ENCODE data around the gene PCK2. TPM values are rescaled to one million over a fixed set of nuclear protein-coding genes. Genes with fewer than 3 reads are reported as not detected.

The PCK2 gene
- total RNA-seq, 2 donors from 2014 or later = 31.4 to 57.6 TPM

DNA sequence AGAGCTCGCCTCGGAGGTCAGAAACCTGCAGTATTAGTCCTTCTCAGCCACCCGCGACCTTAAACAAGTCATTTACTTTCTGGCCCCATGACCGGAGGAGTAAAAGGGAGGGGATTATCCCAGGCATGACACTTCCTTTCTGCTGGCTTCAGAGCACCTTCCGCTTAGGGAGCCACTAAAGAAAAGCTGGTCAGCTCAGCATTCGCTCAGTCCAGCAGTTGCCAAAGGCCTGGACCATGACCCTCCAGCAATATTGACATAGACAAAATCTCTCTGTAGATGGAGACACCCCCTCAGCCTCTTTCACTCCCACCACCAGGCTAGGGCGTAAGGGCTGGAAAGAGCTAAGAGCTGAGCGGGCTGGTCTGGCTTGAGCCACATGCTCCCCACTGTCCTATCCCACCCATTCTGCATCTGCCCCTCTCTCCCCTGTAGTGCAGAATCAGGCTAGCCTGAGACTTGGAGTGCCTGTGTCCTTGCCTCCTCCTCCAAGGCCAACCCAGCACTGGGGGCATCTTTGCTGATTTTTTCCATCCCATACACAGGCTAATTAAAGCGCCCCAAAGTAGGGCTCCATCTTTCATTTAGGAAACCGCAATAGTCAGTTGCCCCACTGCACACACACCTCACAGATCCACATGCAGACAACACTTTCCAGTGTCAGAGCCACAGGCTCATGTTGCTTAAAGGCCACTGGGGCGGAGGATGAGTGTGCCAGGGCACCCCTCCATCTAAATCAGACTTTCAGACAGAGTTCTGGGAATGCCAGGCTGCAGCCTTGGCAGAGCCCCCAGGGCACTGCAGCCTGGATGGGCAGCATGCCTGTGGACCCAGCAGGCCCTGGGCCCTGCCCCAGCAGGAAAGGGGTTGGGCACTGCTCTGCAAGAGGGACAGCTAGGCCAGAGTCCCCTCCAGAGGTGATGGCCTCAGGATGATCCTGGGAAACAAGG, 26.7 kb upstream of the PCK2 start:
- no peak overlapping the region for H3K4me3 Mint-ChIP-seq
- H3K4me1 Mint-ChIP-seq = peaks cover 11% of the 10 kb centered on the region
- H3K36me3 Mint-ChIP-seq (ENCODE audit: low read depth) = no peaks in the 10 kb centered on the region
- H3K27ac Mint-ChIP-seq = no peak overlapping the region
- H3K9me3 Mint-ChIP-seq = no peaks in the 10 kb centered on the region
- peaks cover 10% of the 10 kb centered on the region for H3K27me3 Mint-ChIP-seq
- ATAC-seq (replicated peaks) = no peak

DNA sequence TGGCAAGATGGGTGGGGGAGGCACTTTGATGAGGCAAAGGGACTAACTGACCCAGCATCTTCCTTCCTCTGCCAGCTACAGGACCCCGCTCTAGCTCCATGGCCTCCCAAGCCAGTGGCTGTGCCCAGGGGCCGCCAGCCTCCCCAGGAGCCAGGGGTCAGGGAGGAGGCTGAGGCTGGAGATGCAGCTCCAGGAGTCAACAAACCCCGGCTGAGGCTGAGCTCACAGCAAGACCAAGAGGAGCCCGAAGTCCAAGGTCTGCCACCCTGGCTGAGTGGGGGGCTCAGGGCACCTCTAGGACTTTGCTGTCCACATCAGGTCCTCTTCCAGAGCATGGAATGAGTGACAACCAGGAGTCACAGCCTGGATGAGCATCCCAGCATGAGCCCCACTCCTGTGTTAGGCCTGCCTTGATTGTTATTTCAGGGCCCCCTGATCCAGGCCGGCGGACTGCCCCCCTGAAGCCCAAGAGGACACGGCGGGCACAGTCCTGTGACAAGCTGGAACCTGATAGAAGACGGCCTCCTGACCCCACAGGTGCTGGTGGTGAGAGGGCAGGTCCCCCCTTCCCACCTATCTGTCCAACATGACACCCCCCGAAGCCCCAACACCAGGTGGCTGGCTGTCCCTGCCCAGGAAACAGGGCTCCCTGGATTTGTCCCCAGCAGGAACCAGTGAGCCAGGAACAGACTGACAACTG, 25.2 kb upstream of the PCK2 start:
- H3K9me3 Mint-ChIP-seq = no peaks in the 10 kb centered on the region
- H3K27me3 Mint-ChIP-seq = peaks cover 10% of the 10 kb centered on the region

DNA sequence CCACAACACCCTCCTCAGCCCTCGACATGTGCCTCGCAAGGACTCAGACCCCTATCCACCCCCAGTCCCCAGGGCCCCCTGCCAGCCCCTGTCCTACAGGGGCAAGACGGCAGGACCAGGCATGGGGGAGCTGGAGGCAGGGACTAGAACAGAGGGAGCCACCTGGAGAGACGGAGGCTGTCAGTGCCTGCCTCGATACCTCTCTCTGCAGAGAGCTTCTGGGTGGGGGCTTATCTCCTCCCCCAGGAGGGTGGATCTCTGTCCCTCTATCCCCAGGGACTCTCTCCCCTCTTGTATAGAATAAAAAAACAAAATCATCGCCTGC, 24.7 kb upstream of the PCK2 start:
- H3K4me3 Mint-ChIP-seq = no peak overlapping the region
- ATAC-seq (replicated peaks) = no peak
- peaks cover 11% of the 10 kb centered on the region for H3K4me1 Mint-ChIP-seq
- H3K36me3 Mint-ChIP-seq (ENCODE audit: low read depth) = no peaks in the 10 kb centered on the region
- peaks cover 10% of the 10 kb centered on the region for H3K27me3 Mint-ChIP-seq
- H3K27ac Mint-ChIP-seq = no peak overlapping the region
- no peaks in the 10 kb centered on the region for H3K9me3 Mint-ChIP-seq

More for the DNA sequence above, 25.2 kb upstream of the PCK2 start:
- no peaks in the 10 kb centered on the region for H3K36me3 Mint-ChIP-seq (ENCODE audit: low read depth)
- no peak overlapping the region for H3K4me3 Mint-ChIP-seq
- no peak overlapping the region for H3K27ac Mint-ChIP-seq
- ATAC-seq (replicated peaks) = no peak
- H3K4me1 Mint-ChIP-seq = peaks cover 11% of the 10 kb centered on the region

DNA sequence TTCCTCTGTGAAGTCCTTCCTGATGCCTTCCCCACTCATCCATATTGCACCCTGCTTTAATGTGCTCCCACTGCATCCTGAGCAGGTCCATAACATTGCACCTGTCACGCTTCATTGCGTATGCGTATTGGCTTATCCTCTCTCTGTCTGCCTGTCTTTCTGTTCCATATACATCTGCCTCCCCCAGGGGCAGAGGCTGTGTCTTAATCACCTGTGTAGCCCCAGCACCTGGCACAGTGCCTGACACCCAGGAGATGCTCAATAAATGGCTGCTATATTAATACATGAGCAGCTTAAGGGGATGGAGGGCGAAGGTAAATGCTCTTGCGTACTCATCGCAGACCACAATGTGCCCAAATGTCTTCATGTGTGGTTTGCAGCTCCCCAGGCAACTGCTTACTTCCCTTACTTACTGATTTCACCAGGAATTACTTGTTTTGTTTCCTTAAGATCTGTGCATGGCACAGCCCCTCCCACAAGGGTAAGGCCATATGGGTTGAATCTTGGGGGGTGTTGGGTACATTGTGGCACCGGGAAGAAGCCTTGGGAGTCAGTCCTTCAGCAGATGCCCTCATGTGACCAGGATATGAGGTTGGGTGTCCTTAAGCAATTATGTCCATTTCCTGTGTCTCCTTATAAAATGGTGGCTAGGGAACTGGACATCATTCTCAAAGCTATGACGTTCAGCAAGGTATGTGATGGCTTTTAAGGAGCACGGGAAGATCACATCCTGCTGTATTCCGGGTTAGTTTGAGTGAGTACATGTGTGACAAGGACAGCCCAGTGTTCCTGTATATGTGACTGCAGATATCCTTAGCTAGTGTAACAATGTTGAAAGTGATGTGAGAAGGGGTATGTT, 23.6 kb upstream of the PCK2 start:
- H3K27ac Mint-ChIP-seq = peak overlapping the region; percentile 47
- peak overlapping the region; percentile 7 for H3K4me3 Mint-ChIP-seq
- H3K9me3 Mint-ChIP-seq = no peaks in the 10 kb centered on the region
- peaks cover 11% of the 10 kb centered on the region for H3K4me1 Mint-ChIP-seq
- ATAC-seq (replicated peaks) = no peak
- H3K36me3 Mint-ChIP-seq (ENCODE audit: low read depth) = no peaks in the 10 kb centered on the region
- H3K27me3 Mint-ChIP-seq = peaks cover 10% of the 10 kb centered on the region

DNA sequence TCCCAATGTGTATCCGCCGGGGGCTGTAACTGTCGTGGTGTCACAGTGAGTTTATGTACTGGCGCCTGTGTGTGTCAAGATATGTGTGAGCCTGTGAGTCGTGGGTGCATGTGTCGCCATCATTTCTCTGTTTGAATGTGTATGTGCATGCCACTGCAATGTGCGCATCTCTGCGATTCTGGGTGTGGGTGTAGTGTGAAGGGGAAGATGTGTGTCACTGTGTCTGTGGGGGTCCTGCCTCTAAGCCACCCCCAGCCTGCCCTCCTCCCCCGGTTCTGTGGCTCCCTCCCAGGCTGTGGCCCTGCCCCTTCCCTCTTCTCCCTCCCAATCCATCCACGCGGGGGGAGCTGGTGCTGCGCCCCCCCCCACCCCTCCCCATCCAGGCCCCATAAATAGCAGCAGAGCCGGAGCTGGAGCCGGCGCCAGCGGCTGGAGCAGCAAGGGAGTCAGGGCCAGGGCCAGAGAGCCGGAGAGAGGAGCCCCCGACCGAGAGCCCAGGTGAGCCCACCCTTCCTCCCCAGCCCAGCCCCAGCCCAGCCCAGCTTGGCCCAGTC, 22.9 kb upstream of the PCK2 start, which contains the start of gene CPNE6:
Gene CPNE6, plus strand, starts transcription at position 419 of the 554 bp plus-strand sequence. CDS start 1,375 bp downstream, outside the sequence.
- Mint-ChIP-seq H3K4me3 (peak within 1 kb of the TSS; percentile 7), H3K9me3 (no peaks in the 10 kb centered on the region), H3K4me1 (peaks cover 11% of the 10 kb centered on the region), H3K27ac (peak within 1 kb of the TSS; percentile 47), H3K36me3 (ENCODE audit: low read depth) (no peaks in the 10 kb centered on the region), H3K27me3 (peaks cover 10% of the 10 kb centered on the region)
- ATAC-seq (replicated peaks) = peak; percentile 92

DNA sequence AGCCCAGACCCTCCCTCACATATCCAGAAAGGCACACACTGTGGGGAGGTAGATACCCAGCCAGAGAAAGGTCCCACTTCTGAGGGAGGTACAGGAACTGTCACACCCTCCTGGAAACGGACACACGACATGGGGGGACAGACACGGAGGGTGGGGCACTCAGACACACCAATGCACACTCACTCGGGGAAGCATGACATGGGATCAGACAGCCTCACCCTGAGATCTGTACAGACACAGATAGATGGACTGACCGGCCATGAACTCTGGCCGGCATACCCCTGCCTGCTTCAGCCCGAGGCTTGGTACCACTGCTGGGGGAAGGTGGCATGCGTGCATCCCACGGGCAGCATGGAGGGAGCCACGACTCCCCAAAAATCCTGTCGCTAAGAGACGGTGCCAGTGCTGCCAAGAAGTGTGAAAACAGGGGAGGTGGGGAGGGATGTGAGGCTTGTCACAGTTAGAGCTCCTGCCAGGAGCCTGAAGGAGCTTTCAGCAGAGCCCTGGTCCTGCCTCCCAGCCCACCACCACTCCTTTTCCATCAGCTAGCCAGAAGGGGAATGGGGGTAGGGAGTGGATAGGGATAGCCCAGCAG, 22.2 kb upstream of the PCK2 start:
- H3K4me3 Mint-ChIP-seq = no peak overlapping the region
- H3K4me1 Mint-ChIP-seq = peaks cover 11% of the 10 kb centered on the region
- H3K27ac Mint-ChIP-seq = no peak overlapping the region
- H3K27me3 Mint-ChIP-seq = peaks cover 10% of the 10 kb centered on the region
- no peaks in the 10 kb centered on the region for H3K36me3 Mint-ChIP-seq (ENCODE audit: low read depth)
- H3K9me3 Mint-ChIP-seq = no peaks in the 10 kb centered on the region
- ATAC-seq (replicated peaks) = no peak

DNA sequence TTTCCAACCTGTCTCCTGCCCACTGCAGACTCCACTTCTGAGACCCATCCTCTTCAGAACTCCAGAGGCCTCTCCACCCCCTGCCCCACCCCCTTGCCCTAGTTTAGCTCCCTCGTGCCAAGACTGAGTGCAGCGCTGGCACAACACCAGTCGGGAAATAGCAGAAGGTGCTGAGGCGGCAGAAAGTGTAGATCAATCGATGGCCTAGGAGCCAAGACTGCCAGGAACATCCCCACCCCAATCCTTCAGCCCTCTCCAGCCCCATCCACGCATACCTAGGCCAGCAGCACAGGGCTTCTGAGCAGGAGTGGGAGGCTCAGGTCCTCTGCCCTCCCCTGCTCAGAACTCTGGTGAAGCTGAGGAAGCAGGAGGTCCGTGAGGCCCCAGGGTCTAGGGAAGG, 21.7 kb upstream of the PCK2 start:
- Mint-ChIP-seq H3K27ac (no peak overlapping the region), H3K27me3 (peaks cover 10% of the 10 kb centered on the region), H3K36me3 (ENCODE audit: low read depth) (no peaks in the 10 kb centered on the region), H3K9me3 (no peaks in the 10 kb centered on the region), H3K4me1 (peaks cover 11% of the 10 kb centered on the region), H3K4me3 (no peak overlapping the region)
- no peak for ATAC-seq (replicated peaks)

DNA sequence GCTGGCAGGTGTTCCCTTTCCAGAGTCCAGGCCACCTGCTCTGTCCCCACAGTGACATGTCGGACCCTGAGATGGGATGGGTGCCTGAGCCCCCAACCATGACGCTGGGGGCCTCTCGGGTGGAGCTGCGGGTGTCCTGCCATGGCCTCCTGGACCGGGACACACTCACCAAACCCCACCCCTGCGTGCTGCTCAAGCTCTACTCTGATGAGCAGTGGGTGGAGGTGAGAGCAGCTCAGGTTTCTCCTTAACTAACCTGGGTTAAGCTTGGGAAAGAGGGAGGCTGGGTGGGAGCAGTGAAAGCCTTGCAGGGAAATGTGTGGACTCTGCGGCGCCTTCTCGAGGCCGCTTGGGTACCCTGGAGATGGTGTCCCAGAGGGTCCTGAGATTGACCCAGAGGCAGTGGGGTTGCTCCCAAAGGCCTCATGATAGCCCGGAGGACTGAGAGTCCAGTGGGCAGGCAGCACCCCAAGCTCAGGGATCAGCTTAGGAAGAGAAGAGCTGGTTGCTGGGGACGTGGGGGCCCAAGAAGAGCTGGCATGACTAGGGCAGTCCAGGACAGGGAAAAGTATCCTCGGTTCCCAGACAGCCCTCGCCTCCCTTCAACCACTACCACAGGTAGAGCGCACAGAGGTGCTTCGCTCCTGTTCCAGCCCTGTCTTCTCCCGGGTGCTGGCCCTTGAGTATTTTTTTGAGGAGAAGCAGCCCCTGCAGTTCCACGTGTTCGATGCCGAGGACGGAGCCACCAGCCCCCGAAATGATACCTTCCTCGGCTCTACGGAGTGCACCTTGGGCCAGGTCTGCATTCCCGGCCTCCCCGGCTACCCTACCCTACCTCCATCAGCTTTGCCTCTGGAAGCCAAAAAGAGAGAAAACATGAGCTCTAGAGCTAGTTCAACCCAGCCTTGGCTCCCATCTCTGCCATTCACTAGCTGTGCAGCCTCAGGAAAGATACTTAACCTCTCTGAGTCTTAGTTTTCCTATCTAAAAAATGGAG, 20.9 kb upstream of the PCK2 start:
- ATAC-seq (replicated peaks) = no peak
- Mint-ChIP-seq H3K27me3 (peaks cover 10% of the 10 kb centered on the region), H3K27ac (no peak overlapping the region), H3K4me3 (no peak overlapping the region), H3K36me3 (ENCODE audit: low read depth) (no peaks in the 10 kb centered on the region), H3K4me1 (peaks cover 11% of the 10 kb centered on the region), H3K9me3 (no peaks in the 10 kb centered on the region)

DNA sequence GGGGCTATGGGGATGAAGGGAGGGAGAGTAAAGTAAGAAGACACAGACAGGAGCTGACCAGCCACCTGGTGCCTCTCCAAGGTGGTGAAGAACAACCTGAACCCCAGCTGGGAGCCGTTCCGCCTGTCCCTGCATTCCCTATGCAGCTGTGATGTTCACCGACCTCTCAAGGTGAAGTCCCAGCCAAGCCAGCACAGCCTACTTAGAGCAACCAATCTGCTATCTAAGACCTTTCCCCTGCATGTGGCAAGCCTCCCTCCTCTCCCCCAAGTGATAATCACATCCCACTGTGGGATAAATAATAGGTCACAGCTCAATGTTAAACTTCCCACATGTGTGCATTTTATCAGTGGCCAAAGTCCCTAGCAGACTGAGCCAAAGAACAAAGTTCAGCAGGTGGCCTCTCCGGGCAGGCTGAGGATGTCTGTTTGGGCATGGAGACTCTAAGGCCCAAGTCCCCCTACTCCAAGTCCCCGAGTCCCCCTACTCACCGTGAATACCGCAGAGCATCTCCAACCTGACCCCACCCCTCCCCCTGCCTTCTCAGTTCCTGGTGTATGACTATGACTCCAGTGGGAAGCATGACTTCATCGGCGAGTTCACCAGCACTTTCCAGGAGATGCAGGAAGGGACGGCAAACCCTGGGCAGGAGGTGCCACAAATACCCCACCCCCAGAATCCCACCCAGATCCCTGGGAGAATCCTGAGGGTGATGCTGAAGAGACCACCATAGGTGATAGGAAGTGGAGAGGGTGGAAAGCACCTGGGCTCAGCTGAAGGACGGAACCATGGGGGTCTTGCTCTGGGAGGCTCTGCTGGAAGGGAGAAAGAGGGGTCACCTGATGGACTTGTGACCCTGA, 19.3 kb upstream of the PCK2 start:
- Mint-ChIP-seq H3K27ac (no peak overlapping the region), H3K4me3 (no peak overlapping the region), H3K9me3 (no peaks in the 10 kb centered on the region), H3K36me3 (ENCODE audit: low read depth) (no peaks in the 10 kb centered on the region), H3K27me3 (peaks cover 5% of the 10 kb centered on the region), H3K4me1 (peaks cover 15% of the 10 kb centered on the region)
- ATAC-seq (replicated peaks) = no peak

DNA sequence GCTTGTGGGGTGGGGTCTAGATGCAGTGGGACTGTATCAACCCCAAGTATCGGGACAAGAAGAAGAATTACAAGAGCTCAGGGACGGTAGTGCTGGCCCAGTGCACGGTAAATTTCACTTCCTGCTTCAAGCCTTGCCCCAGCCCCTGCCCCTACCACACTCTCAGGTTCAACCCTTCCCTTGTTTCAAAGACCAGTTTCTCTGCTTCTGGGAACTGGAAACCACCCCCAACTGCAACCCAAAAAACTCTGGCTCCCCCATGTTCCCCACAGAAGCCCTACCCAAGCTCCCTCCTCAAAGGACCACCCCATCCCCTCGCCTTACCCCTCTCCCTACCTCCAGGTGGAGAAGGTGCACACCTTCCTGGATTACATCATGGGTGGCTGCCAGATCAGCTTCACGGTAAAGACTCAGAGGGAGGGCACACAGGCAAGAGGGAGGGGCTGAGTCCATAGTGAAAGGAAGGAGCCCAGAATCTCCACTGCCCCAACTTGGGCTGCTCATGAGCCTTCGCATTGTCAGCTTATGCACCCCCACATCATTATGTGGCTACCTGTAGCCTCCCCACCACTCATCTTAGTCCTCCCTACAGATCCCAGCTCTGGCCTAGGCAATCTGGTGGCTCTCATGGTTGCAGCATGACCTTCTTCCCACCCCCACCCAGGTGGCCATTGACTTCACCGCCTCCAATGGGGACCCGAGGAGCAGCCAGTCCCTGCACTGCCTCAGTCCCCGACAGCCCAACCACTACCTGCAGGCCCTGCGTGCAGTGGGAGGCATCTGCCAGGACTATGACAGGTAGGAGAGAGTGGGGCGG, 18.4 kb upstream of the PCK2 start:
- Mint-ChIP-seq H3K4me3 (no peak overlapping the region), H3K9me3 (no peaks in the 10 kb centered on the region), H3K27me3 (peaks cover 5% of the 10 kb centered on the region), H3K4me1 (peaks cover 10% of the 10 kb centered on the region), H3K36me3 (ENCODE audit: low read depth) (no peaks in the 10 kb centered on the region), H3K27ac (peak overlapping the region; percentile 59)
- ATAC-seq (replicated peaks) = no peak

DNA sequence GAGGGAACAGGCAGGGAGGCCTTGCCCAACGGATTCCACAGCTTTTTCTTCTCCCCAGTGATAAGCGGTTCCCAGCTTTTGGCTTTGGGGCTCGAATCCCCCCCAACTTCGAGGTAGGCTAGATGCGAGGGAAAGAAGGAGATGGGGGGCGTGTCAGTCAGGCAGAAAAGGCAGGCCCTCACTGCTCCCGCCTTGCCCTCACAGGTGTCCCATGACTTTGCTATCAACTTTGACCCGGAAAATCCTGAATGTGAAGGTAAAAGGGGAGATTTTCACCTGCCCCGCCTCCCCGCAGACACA, 17.9 kb upstream of the PCK2 start:
- peaks cover 5% of the 10 kb centered on the region for H3K4me1 Mint-ChIP-seq
- H3K27ac Mint-ChIP-seq = peak overlapping the region; percentile 59
- ATAC-seq (replicated peaks) = no peak
- no peaks in the 10 kb centered on the region for H3K36me3 Mint-ChIP-seq (ENCODE audit: low read depth)
- no peak overlapping the region for H3K4me3 Mint-ChIP-seq
- no peaks in the 10 kb centered on the region for H3K27me3 Mint-ChIP-seq
- no peaks in the 10 kb centered on the region for H3K9me3 Mint-ChIP-seq

DNA sequence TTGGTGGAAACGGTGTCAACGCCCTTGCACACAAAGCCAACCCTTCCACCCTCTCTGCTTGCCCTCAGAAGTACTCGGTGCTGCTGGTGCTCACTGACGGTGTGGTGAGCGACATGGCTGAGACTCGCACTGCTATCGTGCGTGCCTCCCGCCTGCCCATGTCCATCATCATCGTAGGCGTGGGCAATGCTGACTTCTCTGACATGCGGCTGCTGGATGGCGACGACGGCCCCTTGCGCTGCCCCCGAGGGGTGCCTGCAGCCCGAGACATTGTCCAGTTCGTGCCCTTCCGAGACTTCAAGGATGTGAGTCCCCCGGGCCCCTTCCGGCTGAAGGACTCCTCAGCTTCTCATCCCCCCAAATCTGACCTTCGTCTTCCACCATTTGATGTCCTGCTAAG, 17.0 kb upstream of the PCK2 start:
- no peak for ATAC-seq (replicated peaks)
- H3K27me3 Mint-ChIP-seq = no peaks in the 10 kb centered on the region
- H3K9me3 Mint-ChIP-seq = no peaks in the 10 kb centered on the region
- H3K36me3 Mint-ChIP-seq (ENCODE audit: low read depth) = no peaks in the 10 kb centered on the region
- H3K4me1 Mint-ChIP-seq = peaks cover 4% of the 10 kb centered on the region
- peak overlapping the region; percentile 59 for H3K27ac Mint-ChIP-seq
- no peak overlapping the region for H3K4me3 Mint-ChIP-seq

Measured in activated T-helper 17 cell treated with anti-CD3 and anti-CD28 coated beads, Interleukin-2, amount 50 U/mL, for 72 hours (primary cell).